Uterus (tissue), 2 donors: ENCODE measurements around the gene SKP1.

Source experiments
- CTCF ChIP-seq, 4 experiments: fragments of 200-600 bp in 2 of 4; fragments of 450-650 bp in 2 of 4; sonication (generic) in 2 of 4; IDR thresholded peaks; one replicate each; pipeline ENCODE4 v1.5.1; 2016 to 2019; ENCODE audit warnings: antibody characterized with exemption in 4 of 4, mild to moderate bottlenecking in 2 of 4, moderate library complexity in 1 of 4
- POLR2A ChIP-seq, 2 donors: fragments of 450-650 bp; IDR thresholded peaks; one replicate each; pipeline ENCODE4 v1.6.1; 2016; ENCODE audit warnings: antibody characterized with exemption in 2 of 2, mild to moderate bottlenecking in 1 of 2, moderate library complexity in 1 of 2

GRCh38 chr5:134135091-134135655, 41.6 kb downstream of the SKP1 start:
- TF ChIP-seq CTCF (IDR thresholded peaks at IDR 0.05) (no peak), POLR2A (IDR thresholded peaks at IDR 0.05) (no peak)
